WERI-Rb-1 (cell line): Measurements from ENCODE around the gene TRIM41.

Source experiments
- DNase-seq: peaks from one replicate; pipeline ENCODE4 v3.0.0-alpha.2; 2020
- H3K27ac ChIP-seq: fragments of 250-450 bp; sonication (Bioruptor Pico); 2 replicates; pipeline ENCODE4 v1.5.1; 2020; ENCODE audit warnings: mild to moderate bottlenecking, moderate library complexity
- H3K27me3 ChIP-seq: fragments of 250-450 bp; sonication (Bioruptor Pico); 2 replicates; pipeline ENCODE4 v1.5.1; 2021; ENCODE audit warnings: mild to moderate bottlenecking, low read depth, moderate library complexity; ENCODE audit not compliant: insufficient read depth, severe bottlenecking
- H3K36me3 ChIP-seq: fragments of 250-450 bp; sonication (Bioruptor Pico); 2 replicates; pipeline ENCODE4 v1.5.1; 2020; ENCODE audit warnings: mild to moderate bottlenecking, moderate library complexity
- H3K4me3 ChIP-seq: 2 replicates; pipeline ENCODE4 v1.5.1; 2011; ENCODE audit warnings: low read depth, mild to moderate bottlenecking, control low read depth, low read length
- H3K9me3 ChIP-seq: fragments of 250-450 bp; sonication (Bioruptor Pico); 2 replicates; pipeline ENCODE4 v1.5.1; 2021; ENCODE audit warnings: mild to moderate bottlenecking, moderate library complexity; ENCODE audit not compliant: severe bottlenecking
- CTCF ChIP-seq: IDR thresholded peaks from 2 replicates; pipeline ENCODE4 v1.5.1; 2011; ENCODE audit warnings: low read depth, mild to moderate bottlenecking, control low read depth, inconsistent platforms, low read length

Gene TRIM41

GRCh38 chr5:181248277-181248676 is 25.2 kb downstream of the TRIM41 start:
- peaks cover 2% of the 10 kb centered on the region for H3K36me3 ChIP-seq
- no peaks in the 10 kb centered on the region for H3K27me3 ChIP-seq
- H3K4me3 ChIP-seq = no peak overlapping the region
- no peak for TF ChIP-seq CTCF
- H3K27ac ChIP-seq = no peak overlapping the region
- no peak for DNase-seq
- H3K9me3 ChIP-seq = no peaks in the 10 kb centered on the region

GRCh38 chr5:181255276-181255675 is 32.2 kb downstream of the TRIM41 start:
- H3K9me3 ChIP-seq = no peaks in the 10 kb centered on the region
- 0 out of 2 replicates have a peak, but pooled peaks cover 3% of the 10 kb centered on the region for H3K36me3 ChIP-seq
- DNase-seq = no peak

GRCh38 chr5:181255836-181256578 is 32.9 kb downstream of the TRIM41 start:
- H3K9me3 ChIP-seq = no peaks in the 10 kb centered on the region
- H3K36me3 ChIP-seq = 0 out of 2 replicates have a peak, but pooled peaks cover 3% of the 10 kb centered on the region
- no peaks in the 10 kb centered on the region for H3K27me3 ChIP-seq
- no peak overlapping the region for H3K4me3 ChIP-seq
- H3K27ac ChIP-seq = no peak overlapping the region
- TF ChIP-seq CTCF = no peak
- DNase-seq = no peak

More at GRCh38 chr5:181255276-181255675, 32.2 kb downstream of the TRIM41 start:
- no peak for TF ChIP-seq CTCF
- Histone ChIP-seq H3K4me3 (no peak overlapping the region), H3K27ac (no peak overlapping the region), H3K27me3 (no peaks in the 10 kb centered on the region)

GRCh38 chr5:181258576-181258975 is 35.5 kb downstream of the TRIM41 start:
- H3K27ac ChIP-seq = no peak overlapping the region
- H3K36me3 ChIP-seq = peaks cover 3% of the 10 kb centered on the region; the same call in 1 of the 2 replicates
- no peak overlapping the region for H3K4me3 ChIP-seq
- no peaks in the 10 kb centered on the region for H3K9me3 ChIP-seq
- TF ChIP-seq CTCF = no peak
- H3K27me3 ChIP-seq = no peaks in the 10 kb centered on the region
- DNase-seq = no peak

- Histone ChIP-seq H3K27me3 (no peaks in the 10 kb centered on the region), H3K27ac (no peak overlapping the region), H3K4me3 (no peak overlapping the region), H3K9me3 (no peaks in the 10 kb centered on the region), H3K36me3 (peaks cover 3% of the 10 kb centered on the region; the same call in 1 of the 2 replicates)
- no peak for DNase-seq
- TF ChIP-seq CTCF = no peak
These were observed 36.2 kb downstream of the TRIM41 start for GRCh38 chr5:181259283-181259682.
